WTC11 (cell line): ENCODE measurements around the gene TEX11.

Experiments used
- CBFB ChIP-seq: sonication (generic); formaldehyde crosslinking; IDR thresholded peaks from 2 replicates; pipeline ENCODE4 v1.8.1; 2022; ENCODE audit warnings: mild to moderate bottlenecking, low read depth, missing genetic modification reagents
- IRF2 ChIP-seq: sonication (generic); formaldehyde crosslinking; IDR thresholded peaks from 2 replicates; pipeline ENCODE4 v1.8.0; 2022; ENCODE audit warnings: low read depth, missing genetic modification reagents, borderline replicate concordance
- TF ChIP-seq, protein P1 (sequence below): fragments of 200-600 bp; IDR thresholded peaks from 2 replicates; pipeline ENCODE4 v1.8.0; 2022; ENCODE audit warnings: antibody characterized with exemption
- TF ChIP-seq, protein P2 (sequence below): sonication (generic); formaldehyde crosslinking; IDR thresholded peaks from 2 replicates; pipeline ENCODE4 v1.8.0; 2022; ENCODE audit warnings: mild to moderate bottlenecking, missing genetic modification reagents

GRCh38 chrX:70508296-70508911 lies 400.1 kb downstream of the TEX11 start:
- TF ChIP-seq, protein P1, sequence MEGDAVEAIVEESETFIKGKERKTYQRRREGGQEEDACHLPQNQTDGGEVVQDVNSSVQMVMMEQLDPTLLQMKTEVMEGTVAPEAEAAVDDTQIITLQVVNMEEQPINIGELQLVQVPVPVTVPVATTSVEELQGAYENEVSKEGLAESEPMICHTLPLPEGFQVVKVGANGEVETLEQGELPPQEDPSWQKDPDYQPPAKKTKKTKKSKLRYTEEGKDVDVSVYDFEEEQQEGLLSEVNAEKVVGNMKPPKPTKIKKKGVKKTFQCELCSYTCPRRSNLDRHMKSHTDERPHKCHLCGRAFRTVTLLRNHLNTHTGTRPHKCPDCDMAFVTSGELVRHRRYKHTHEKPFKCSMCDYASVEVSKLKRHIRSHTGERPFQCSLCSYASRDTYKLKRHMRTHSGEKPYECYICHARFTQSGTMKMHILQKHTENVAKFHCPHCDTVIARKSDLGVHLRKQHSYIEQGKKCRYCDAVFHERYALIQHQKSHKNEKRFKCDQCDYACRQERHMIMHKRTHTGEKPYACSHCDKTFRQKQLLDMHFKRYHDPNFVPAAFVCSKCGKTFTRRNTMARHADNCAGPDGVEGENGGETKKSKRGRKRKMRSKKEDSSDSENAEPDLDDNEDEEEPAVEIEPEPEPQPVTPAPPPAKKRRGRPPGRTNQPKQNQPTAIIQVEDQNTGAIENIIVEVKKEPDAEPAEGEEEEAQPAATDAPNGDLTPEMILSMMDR = no peak
- no peak for TF ChIP-seq IRF2 (CRISPR knock-in tag)
- TF ChIP-seq, protein P2, sequence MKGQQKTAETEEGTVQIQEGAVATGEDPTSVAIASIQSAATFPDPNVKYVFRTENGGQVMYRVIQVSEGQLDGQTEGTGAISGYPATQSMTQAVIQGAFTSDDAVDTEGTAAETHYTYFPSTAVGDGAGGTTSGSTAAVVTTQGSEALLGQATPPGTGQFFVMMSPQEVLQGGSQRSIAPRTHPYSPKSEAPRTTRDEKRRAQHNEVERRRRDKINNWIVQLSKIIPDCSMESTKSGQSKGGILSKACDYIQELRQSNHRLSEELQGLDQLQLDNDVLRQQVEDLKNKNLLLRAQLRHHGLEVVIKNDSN = no peak
- no peak for TF ChIP-seq CBFB
